GM10248 (cell line): ENCODE results near the gene KRTAP19-2.

Source experiments
- CTCF ChIA-PET: fragments of 300-600 bp; sonication (Branson Sonifier 250); formaldehyde crosslinking; extraction: SDS; loops from one replicate; lab custom pipeline; 2021; ENCODE audit warnings: antibody characterized with exemption; lab: Yijun Ruan, JAX
- POLR2A ChIA-PET: fragments of 350-650 bp; sonication (Branson Sonifier 250); formaldehyde crosslinking; extraction: SDS; loops from one replicate; lab custom pipeline; 2020; ENCODE audit warnings: antibody characterized with exemption; lab: Yijun Ruan, JAX
- DNase-seq: peaks from one replicate; pipeline ENCODE4 v3.0.0; 2012; ENCODE audit errors: extremely low spot score
- TF ChIP-seq, protein P1 (sequence below): IDR thresholded peaks from 2 replicates; pipeline ENCODE4 v1.5.1; 2012; ENCODE audit warnings: mild to moderate bottlenecking, low read depth; ENCODE audit errors: extremely low read depth, missing control alignments, control extremely low read depth

KRTAP19-2 gene

DNA sequence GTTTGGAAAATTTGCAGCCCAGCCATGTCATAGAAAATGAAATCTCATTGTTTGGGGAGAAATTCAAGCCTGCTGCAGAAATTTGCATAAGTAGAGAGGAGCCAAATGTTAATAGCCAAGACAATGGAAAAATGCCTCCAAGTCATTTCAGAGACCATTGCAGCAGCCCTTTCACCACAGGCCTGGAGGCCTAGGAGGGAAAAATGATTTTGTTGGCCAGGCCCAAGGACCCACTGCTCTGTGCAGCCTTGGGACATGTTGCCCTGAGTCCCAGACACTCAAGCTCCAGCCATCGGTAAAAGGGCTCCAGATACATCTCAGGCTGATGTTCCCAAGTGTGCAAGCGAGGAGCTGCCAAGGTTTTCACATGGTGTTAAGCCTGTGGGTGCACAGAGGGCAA lies 1.1 kb downstream of the KRTAP19-2 start:
- ChIA-PET CTCF (no interaction called here), POLR2A (no interaction called here)
- DNase-seq, result no peak
- TF ChIP-seq, protein P1, sequence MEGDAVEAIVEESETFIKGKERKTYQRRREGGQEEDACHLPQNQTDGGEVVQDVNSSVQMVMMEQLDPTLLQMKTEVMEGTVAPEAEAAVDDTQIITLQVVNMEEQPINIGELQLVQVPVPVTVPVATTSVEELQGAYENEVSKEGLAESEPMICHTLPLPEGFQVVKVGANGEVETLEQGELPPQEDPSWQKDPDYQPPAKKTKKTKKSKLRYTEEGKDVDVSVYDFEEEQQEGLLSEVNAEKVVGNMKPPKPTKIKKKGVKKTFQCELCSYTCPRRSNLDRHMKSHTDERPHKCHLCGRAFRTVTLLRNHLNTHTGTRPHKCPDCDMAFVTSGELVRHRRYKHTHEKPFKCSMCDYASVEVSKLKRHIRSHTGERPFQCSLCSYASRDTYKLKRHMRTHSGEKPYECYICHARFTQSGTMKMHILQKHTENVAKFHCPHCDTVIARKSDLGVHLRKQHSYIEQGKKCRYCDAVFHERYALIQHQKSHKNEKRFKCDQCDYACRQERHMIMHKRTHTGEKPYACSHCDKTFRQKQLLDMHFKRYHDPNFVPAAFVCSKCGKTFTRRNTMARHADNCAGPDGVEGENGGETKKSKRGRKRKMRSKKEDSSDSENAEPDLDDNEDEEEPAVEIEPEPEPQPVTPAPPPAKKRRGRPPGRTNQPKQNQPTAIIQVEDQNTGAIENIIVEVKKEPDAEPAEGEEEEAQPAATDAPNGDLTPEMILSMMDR, result no peak

DNA sequence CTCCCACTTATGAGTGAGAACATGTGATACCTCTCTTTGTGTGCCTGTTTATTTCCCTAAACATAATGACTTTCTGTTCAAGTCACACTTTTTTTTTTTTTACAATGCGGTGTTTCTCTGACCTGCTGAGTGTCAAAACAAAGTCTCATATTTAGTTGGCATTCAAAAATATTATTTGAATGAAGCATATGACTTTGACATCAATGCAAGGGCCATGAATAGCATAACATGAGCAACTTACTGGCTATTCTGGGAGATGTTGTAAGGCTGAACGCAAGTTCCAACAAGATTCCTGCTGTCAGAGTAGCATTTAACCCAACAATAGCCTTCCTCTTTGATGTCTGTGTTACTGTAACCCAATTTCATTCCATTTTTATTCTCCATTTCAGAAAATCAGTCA lies 5.1 kb downstream of the KRTAP19-2 start:
- CTCF ChIA-PET, result no interaction called here
- TF ChIP-seq, protein P1, result no peak
- POLR2A ChIA-PET, result no interaction called here
- no peak for DNase-seq

DNA sequence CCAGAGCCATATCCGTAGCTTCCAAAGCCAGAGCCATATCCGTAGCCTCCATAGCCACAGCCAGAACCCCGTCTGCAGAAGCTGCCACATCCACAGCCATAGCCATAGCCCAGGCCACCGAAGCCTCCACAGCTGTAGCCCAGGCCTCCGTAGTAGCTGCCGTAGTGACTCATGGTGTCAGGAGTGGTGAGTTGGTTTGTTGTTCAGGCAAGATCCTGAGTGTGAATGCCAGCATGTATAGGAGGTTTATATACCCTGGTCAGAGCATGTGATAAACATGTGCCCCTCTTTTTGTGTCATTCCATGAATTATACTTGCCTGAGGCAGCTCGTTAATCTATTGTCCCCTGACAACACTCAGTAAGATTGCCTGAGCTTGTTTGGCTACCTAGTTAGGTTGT lies 7.1 kb downstream of the KRTAP19-2 start, which contains the start of gene KRTAP19-1:
TSS of gene KRTAP19-1 (minus strand) at position 223 of the 400 bp plus-strand sequence. CDS start at position 173, 50 bp downstream.
- TF ChIP-seq, protein P1, result no peak
- ChIA-PET POLR2A (no interaction called here), CTCF (no interaction called here)
- DNase-seq, result no peak

DNA sequence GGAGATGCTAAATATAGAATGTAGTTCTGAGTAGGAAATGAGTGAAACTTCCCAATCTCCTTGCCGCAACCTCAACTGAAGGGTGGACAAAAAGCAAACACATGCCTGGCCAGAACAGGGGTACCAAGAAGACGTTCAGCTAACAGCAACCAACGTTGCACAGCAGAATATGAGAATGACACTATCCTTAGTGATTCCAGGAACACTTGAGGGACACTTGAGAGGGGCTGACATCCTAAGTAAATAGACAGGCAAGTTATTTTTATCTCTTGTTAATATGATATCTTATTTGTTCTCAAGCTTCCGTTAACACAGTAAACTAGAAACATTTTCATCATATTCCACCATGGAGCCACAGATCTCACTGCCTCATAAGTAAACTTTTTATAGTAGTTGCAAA lies 8.0 kb downstream of the KRTAP19-2 start:
- DNase-seq, result no peak
- TF ChIP-seq, protein P1, result no peak
- ChIA-PET CTCF (no interaction called here), POLR2A (no interaction called here)

DNA sequence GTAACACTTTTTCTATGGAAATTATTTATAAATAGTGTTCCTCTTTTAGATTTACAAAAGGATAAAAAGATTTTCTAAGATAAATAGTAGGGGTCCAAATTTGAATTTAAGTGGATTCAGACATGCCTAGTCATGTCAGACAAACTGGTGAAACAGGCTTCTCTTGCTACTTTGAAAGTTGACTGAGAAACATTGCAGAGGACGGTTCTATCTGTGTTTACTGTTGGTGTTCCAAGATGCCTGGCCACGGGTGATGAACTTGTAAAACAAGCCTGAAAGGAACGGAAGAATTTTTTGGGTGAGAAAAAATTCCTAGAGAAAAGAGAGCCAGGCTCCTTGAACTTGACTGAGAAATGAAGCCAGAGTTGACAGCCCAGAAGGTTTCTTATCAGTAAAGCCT lies 9.2 kb downstream of the KRTAP19-2 start:
- POLR2A ChIA-PET, result no interaction called here
- DNase-seq, result no peak
- TF ChIP-seq, protein P1, result no peak
- CTCF ChIA-PET, result no interaction called here

DNA sequence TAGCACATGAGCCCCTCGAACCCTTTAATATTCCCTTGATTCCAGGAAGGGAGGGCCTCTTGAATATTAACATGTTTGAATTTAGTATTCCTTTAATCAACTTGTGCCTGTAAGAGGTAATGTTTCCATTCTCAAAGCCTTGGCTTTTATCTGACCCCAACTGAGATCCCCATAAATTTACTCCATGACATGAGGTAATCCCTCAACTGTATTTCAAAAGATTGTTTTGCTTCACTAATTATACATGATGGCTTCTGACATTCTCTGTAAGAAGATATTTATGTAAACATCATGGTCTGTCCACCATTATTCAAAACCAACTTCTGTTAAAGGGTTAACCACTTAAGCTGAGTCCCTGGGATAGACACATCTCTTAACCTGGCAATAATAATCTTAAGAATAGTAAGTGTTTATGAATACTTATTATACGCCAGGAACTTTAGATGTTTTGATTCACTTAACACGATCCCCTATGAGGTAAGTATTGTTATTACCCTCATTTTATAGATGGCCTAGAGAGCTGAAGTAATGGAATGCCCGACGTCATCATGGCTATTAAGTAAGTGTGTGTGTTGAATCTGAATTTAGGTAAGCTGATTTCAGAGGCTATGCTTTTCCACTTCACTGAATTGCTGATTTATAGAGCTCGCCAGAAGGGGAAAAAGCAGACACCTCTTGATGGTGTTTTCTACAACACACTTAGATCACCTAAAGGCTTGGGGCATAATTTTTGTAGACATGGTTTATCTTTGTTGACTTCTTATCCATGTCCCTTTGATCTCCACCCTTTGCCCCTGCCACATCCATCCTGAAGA lies 18.1 kb downstream of the KRTAP19-2 start:
- POLR2A ChIA-PET, result no interaction called here

More for the DNA sequence above, 18.1 kb downstream of the KRTAP19-2 start:
- TF ChIP-seq, protein P1, result no peak
- CTCF ChIA-PET, result no interaction called here
- DNase-seq, result no peak
